Measurements from ENCODE around the gene PRG2. TPM values are rescaled to one million over a fixed set of nuclear protein-coding genes. Genes with fewer than 3 reads are reported as not detected.

The PRG2 gene
- total and polyA plus RNA-seq, 2 of the 4 experiments (the other 2 are of a cell fraction), result not detected

DNA sequence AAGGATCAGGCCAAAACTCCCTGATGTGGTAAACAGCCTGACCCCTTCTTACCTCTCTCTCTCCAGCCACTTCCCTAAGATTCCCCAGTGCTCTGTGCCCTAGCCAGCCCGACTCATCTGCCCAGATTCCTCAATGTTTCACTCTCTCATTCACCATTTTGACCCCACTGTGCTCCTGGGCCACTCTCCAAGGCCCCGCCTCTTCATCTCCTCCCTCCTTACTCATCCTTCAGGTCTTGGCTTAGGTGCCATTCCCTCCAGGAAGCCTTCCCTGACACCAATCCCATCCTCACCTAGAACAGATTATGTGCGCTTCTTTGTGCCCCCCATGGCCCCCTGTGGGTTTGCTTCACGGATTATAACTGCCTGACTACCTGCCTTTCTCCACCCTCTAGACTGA lies 23.2 kb upstream of the PRG2 start:
- Histone ChIP-seq H4K5ac (ENCODE audit: low read depth, low read length) (no peak overlapping the region), H2AK5ac (ENCODE audit: low read depth, low read length) (no peak overlapping the region), H3K23ac (ENCODE audit: low read depth, low read length) (no peak overlapping the region), H2AFZ (replicated peaks; ENCODE audit: low read length, poor library complexity) (no peak overlapping the region), H3K4me1 (ENCODE audit: control insufficient read depth, insufficient read depth, low read length) (peaks cover 3% of the 10 kb centered on the region; the same call in 1 of the 2 replicates), H2BK120ac (ENCODE audit: low read depth, low read length) (no peak overlapping the region), H3K14ac (replicated peaks; ENCODE audit: low read depth, low read length) (no peak overlapping the region), H2BK15ac (ENCODE audit: low read depth, low read length) (no peak overlapping the region), H3K4me2 (ENCODE audit: low read depth, low read length) (no peak overlapping the region), H4K91ac (ENCODE audit: insufficient read depth, low read depth, low read length) (no peak overlapping the region), H2BK20ac (ENCODE audit: low read depth, low read length) (no peak overlapping the region), H3K27me3 (ENCODE audit: control insufficient read depth, insufficient read depth, low read length) (no peaks in the 10 kb centered on the region), H3K56ac (ENCODE audit: extremely low read depth, insufficient read depth, low read length) (no peak overlapping the region), H2BK5ac (ENCODE audit: low read depth, low read length, poor library complexity, severe bottlenecking) (no peak overlapping the region), H3K4ac (ENCODE audit: low read depth, low read length) (no peak overlapping the region), H3K27ac (ENCODE audit: insufficient read depth, low read length) (no peak overlapping the region), H3K9me3 (ENCODE audit: control insufficient read depth, insufficient read depth, low read length) (no peaks in the 10 kb centered on the region), H3K36me3 (ENCODE audit: control insufficient read depth, insufficient read depth, low read length) (peaks cover 31% of the 10 kb centered on the region), H3K79me1 (ENCODE audit: low read depth in 1 of 2, low read length in 2 of 2) (no peaks in the 10 kb centered on the region), H3K18ac (ENCODE audit: low read depth, low read length) (no peak overlapping the region), H4K8ac (ENCODE audit: low read depth in 2 of 2, low read length in 2 of 2) (no peak overlapping the region), H3K9ac (ENCODE audit: low read depth, low read length) (no peak overlapping the region), H3K4me3 (ENCODE audit: insufficient read depth, low read depth, low read length) (no peak overlapping the region), H2AK9ac (replicated peaks; ENCODE audit: low read depth, low read length, poor library complexity) (no peak overlapping the region), H4K20me1 (ENCODE audit: insufficient read depth, low read length) (no peaks in the 10 kb centered on the region), H3K9me1 (ENCODE audit: insufficient read depth, low read length) (no peaks in the 10 kb centered on the region; the same call in 1 of the 2 replicates)
- POLR2A ChIA-PET (ENCODE audit: unreplicated experiment), result no interaction called here
- dilution Hi-C loops (cut with HindIII; ENCODE audit: low sequenced_read_pairs, unreplicated experiment) (no loop called here), in situ Hi-C loops (cut with MboI; ENCODE audit: low sequenced_read_pairs) (no loop called here), intact Hi-C loops (cut with micrococcal nuclease) (no loop called here)
- no peak for ATAC-seq (ENCODE audit: low read depth)
- BruUV-seq (replicated peaks), result no TSS peak
- WGBS, 2 experiments (ENCODE audit: extremely low coverage in 2 of 2, insufficient read length in 1 of 2), result 86% methylated on average over 2 of the region's 4 CpGs; no CpG with 5 or more reads in 1 of the 2 experiments
- CTCF ChIA-PET, result no interaction called here
- TF ChIP-seq SMC3 (IDR thresholded peaks at IDR 0.05; ENCODE audit: low read depth, low read length) (no peak), MXI1 (IDR thresholded peaks at IDR 0.05; ENCODE audit: borderline replicate concordance, low read depth, low read length) (no peak), BHLHE40 (IDR thresholded peaks at IDR 0.05; ENCODE audit: low read depth, low read length) (no peak), NFE2L2 (IDR thresholded peaks at IDR 0.05; ENCODE audit: low read depth, low read length) (no peak), RAD21 (IDR thresholded peaks at IDR 0.05; ENCODE audit: low read length) (no peak), MAZ (IDR thresholded peaks at IDR 0.05; ENCODE audit: borderline replicate concordance, low read depth, low read length) (no peak)
- TF ChIP-seq, protein P1, sequence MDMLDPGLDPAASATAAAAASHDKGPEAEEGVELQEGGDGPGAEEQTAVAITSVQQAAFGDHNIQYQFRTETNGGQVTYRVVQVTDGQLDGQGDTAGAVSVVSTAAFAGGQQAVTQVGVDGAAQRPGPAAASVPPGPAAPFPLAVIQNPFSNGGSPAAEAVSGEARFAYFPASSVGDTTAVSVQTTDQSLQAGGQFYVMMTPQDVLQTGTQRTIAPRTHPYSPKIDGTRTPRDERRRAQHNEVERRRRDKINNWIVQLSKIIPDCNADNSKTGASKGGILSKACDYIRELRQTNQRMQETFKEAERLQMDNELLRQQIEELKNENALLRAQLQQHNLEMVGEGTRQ (IDR thresholded peaks at IDR 0.05; ENCODE audit: low read depth, low read length), result no peak
- TF ChIP-seq, protein P2, sequence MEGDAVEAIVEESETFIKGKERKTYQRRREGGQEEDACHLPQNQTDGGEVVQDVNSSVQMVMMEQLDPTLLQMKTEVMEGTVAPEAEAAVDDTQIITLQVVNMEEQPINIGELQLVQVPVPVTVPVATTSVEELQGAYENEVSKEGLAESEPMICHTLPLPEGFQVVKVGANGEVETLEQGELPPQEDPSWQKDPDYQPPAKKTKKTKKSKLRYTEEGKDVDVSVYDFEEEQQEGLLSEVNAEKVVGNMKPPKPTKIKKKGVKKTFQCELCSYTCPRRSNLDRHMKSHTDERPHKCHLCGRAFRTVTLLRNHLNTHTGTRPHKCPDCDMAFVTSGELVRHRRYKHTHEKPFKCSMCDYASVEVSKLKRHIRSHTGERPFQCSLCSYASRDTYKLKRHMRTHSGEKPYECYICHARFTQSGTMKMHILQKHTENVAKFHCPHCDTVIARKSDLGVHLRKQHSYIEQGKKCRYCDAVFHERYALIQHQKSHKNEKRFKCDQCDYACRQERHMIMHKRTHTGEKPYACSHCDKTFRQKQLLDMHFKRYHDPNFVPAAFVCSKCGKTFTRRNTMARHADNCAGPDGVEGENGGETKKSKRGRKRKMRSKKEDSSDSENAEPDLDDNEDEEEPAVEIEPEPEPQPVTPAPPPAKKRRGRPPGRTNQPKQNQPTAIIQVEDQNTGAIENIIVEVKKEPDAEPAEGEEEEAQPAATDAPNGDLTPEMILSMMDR (conservative IDR thresholded peaks at IDR 0.05; ENCODE audit: low read depth, low read length), result no peak
- TF ChIP-seq, protein P3, sequence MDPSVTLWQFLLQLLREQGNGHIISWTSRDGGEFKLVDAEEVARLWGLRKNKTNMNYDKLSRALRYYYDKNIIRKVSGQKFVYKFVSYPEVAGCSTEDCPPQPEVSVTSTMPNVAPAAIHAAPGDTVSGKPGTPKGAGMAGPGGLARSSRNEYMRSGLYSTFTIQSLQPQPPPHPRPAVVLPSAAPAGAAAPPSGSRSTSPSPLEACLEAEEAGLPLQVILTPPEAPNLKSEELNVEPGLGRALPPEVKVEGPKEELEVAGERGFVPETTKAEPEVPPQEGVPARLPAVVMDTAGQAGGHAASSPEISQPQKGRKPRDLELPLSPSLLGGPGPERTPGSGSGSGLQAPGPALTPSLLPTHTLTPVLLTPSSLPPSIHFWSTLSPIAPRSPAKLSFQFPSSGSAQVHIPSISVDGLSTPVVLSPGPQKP (IDR thresholded peaks at IDR 0.05; ENCODE audit: borderline replicate concordance, low read depth, low read length), result no peak
- DNase-seq, result no peak
